ENCODE data around the gene MPPED2.

- TF ChIP-seq POLR2A (IDR thresholded peaks at IDR 0.05; ENCODE audit: low read depth, low read length), result no peak
- TF ChIP-seq POLR2AphosphoS5 (IDR thresholded peaks at IDR 0.05; ENCODE audit: low read depth, low read length), result no peak
These were observed 84.4 kb downstream of the MPPED2 start for GRCh38 chr11:30501744-30502143.

Data from GM12892 (cell line).